HCT116 (cell line): ENCODE measurements around the gene FCRL3. TPM values are rescaled to one million over a fixed set of nuclear protein-coding genes. Genes with fewer than 3 reads are reported as not detected.

Experiments used
- ATAC-seq: fragments of 200-7000 bp; cut with Tn5 transposase; 2 replicates; pipeline ENCODE4 v1.9.1; 2020; ENCODE audit warnings: mild to moderate bottlenecking, moderate library complexity
- BruUV-seq: library from RNA; stranded (reverse); fragments of 400-500 nt; replicated peaks from 2 replicates; lab custom pipeline; 2021; lab: Mats Ljungman, UMichigan
- CTCF ChIA-PET: fragments of 300-600 bp; sonication (Branson Sonifier 250); formaldehyde crosslinking; loops from one replicate; lab custom pipeline; 2021; ENCODE audit warnings: antibody characterized with exemption; lab: Charles Lee
- POLR2A ChIA-PET: fragments of 300-600, 350-600 bp; sonication (Branson Sonifier 250); formaldehyde crosslinking; loops from one replicate; lab custom pipeline; 2021; ENCODE audit warnings: antibody characterized with exemption; lab: Charles Lee
- RAD21 ChIA-PET, 2 experiments: fragments of 300-600 bp; sonication (Branson Sonifier 250); formaldehyde crosslinking; loops; one replicate each; lab custom pipeline; 2023; ENCODE audit warnings: low total read pairs in 2 of 2; ENCODE audit not compliant: uncharacterized antibody in 2 of 2, unreplicated experiment in 2 of 2, low non-redundant PET in 1 of 2; lab: Charles Lee
- DNase-seq: peaks from one replicate; pipeline ENCODE4 v3.0.0-alpha.2; 2010; ENCODE audit warnings: low read depth, low spot score
- H2AFZ ChIP-seq: fragments of 200-600 bp; shearing (Covaris generic), sonication (generic); 2 replicates; pipeline ENCODE4 v1.6.1; 2017; ENCODE audit warnings: low read depth, mixed run types, mixed read lengths, antibody characterized with exemption, low read length; ENCODE audit not compliant: poor library complexity, severe bottlenecking
- H3K27ac ChIP-seq: 2 replicates; pipeline ENCODE4 v1.5.1; 2012; ENCODE audit warnings: low read depth, low read length
- H3K27me3 ChIP-seq: fragments of 200-600 bp; sonication (generic); 2 replicates; pipeline ENCODE4 v1.6.1; 2016; ENCODE audit warnings: mixed run types, low read length, mixed read lengths; ENCODE audit not compliant: insufficient read depth
- H3K36me3 ChIP-seq, 2 experiments: fragments of 200-500 bp in 1 of 2; fragments of 200-600 bp in 1 of 2; sonication (Bioruptor generic) in 1 of 2; sonication (generic) in 1 of 2; 2 replicates each; pipeline versions ENCODE4 v1.5.1 to v1.6.1; 2014 to 2016; ENCODE audit warnings: low read length in 2 of 2, inconsistent platforms in 1 of 2, mixed read lengths in 1 of 2, mixed run types in 1 of 2; ENCODE audit not compliant: insufficient read depth in 2 of 2, control insufficient read depth in 1 of 2
- H3K4me1 ChIP-seq, 2 experiments: fragments of 200-600 bp in 1 of 2; sonication (generic) in 1 of 2; 2 replicates each; pipeline versions ENCODE4 v1.5.1 to v1.6.1; 2012 to 2017; ENCODE audit warnings: low read length in 2 of 2, inconsistent platforms in 1 of 2, mild to moderate bottlenecking in 1 of 2, mixed read lengths in 1 of 2, mixed run types in 1 of 2, moderate library complexity in 1 of 2; ENCODE audit not compliant: insufficient read depth in 2 of 2, control insufficient read depth in 1 of 2
- H3K4me2 ChIP-seq: fragments of 200-600 bp; sonication (generic); 2 replicates; pipeline ENCODE4 v1.6.1; 2017; ENCODE audit warnings: mixed run types, low read length, mixed read lengths
- H3K4me3 ChIP-seq, 2 experiments: fragments of 200-600 bp in 1 of 2; sonication (generic) in 1 of 2; replicated peaks in 1 of 2; 2 replicates each; pipeline ENCODE4 v1.5.1; 2011 to 2016; ENCODE audit warnings: low read length in 2 of 2, control low read depth in 1 of 2, low read depth in 1 of 2, mild to moderate bottlenecking in 1 of 2, mixed read lengths in 1 of 2, mixed run types in 1 of 2
- H3K79me2 ChIP-seq: fragments of 200-600 bp; sonication (generic); 2 replicates; pipeline ENCODE4 v1.6.1; 2017; ENCODE audit warnings: mild to moderate bottlenecking, mixed run types, low read length, moderate library complexity, mixed read lengths; ENCODE audit not compliant: insufficient read depth
- H3K9ac ChIP-seq: fragments of 200-600 bp; sonication (generic); 2 replicates; pipeline ENCODE4 v1.6.1; 2016; ENCODE audit warnings: low read length, mixed read lengths
- H3K9me2 ChIP-seq: fragments of 200-600 bp; sonication (generic), shearing (Covaris generic); 2 replicates; pipeline ENCODE4 v1.6.1; 2017; ENCODE audit warnings: mixed run types, mild to moderate bottlenecking, moderate library complexity; ENCODE audit not compliant: insufficient read depth
- H3K9me3 ChIP-seq, 2 experiments: fragments of 200-500 bp in 1 of 2; fragments of 200-600 bp in 1 of 2; sonication (Bioruptor generic) in 1 of 2; sonication (generic) in 1 of 2; 2 replicates each; pipeline ENCODE4 v1.6.1; 2014 to 2017; ENCODE audit warnings: low read length in 2 of 2, mixed read lengths in 2 of 2, inconsistent platforms in 1 of 2, low read depth in 1 of 2, mild to moderate bottlenecking in 1 of 2, mixed run types in 1 of 2, moderate library complexity in 1 of 2; ENCODE audit not compliant: control insufficient read depth in 1 of 2, insufficient read depth in 1 of 2
- H4K20me1 ChIP-seq: fragments of 200-600 bp; sonication (generic), shearing (Covaris generic); 2 replicates; pipeline ENCODE4 v1.6.1; 2017; ENCODE audit warnings: mixed run types, mild to moderate bottlenecking, moderate library complexity; ENCODE audit not compliant: insufficient read depth
- CEBPB ChIP-seq: IDR thresholded peaks from 2 replicates; pipeline ENCODE4 v1.6.1; 2012; ENCODE audit warnings: low read depth
- ELF1 ChIP-seq: IDR thresholded peaks from 2 replicates; pipeline ENCODE4 v1.6.1; 2012; ENCODE audit warnings: low read depth, borderline replicate concordance
- EZH2 ChIP-seq: fragments of 200-600 bp; sonication (generic); IDR thresholded peaks from 2 replicates; pipeline ENCODE4 v1.6.1; 2017; ENCODE audit warnings: antibody characterized with exemption, mixed run types
- FOSL1 ChIP-seq: IDR thresholded peaks from 2 replicates; pipeline ENCODE4 v1.6.1; 2012; ENCODE audit warnings: low read depth
- SIN3A ChIP-seq: IDR thresholded peaks from 2 replicates; pipeline ENCODE4 v1.6.1; 2012; ENCODE audit warnings: low read depth
- TCF7L2 ChIP-seq: IDR thresholded peaks from 2 replicates; pipeline ENCODE4 v1.7.0; 2011; ENCODE audit warnings: borderline replicate concordance, inconsistent platforms; ENCODE audit not compliant: insufficient read depth, insufficient read length; ENCODE audit errors: extremely low read depth
- intact Hi-C: fragments of 100-400 bp; cut with micrococcal nuclease; formaldehyde crosslinking; loops from 2 replicates; pipeline ENCODE4 v1.10.0; 2022
- total RNA-seq: library from RNA; stranded (reverse); gene quantifications from one replicate; pipeline ENCODE4 v1.2.1, GENCODE V29; 2021; ENCODE audit not compliant: unreplicated experiment
- TF ChIP-seq, protein P1 (sequence below): IDR thresholded peaks from 2 replicates; pipeline ENCODE4 v1.6.1; 2012; ENCODE audit warnings: low read depth
- TF ChIP-seq, protein P2 (sequence below): IDR thresholded peaks from 2 replicates; pipeline ENCODE4 v1.6.1; 2011; ENCODE audit warnings: mild to moderate bottlenecking, low read length, moderate library complexity; ENCODE audit not compliant: insufficient replicate concordance; ENCODE audit errors: extremely low read depth
- TF ChIP-seq, protein P3 (sequence below): IDR thresholded peaks from 2 replicates; pipeline ENCODE4 v1.6.1; 2012
- TF ChIP-seq, protein P4 (sequence below): IDR thresholded peaks from 2 replicates; pipeline ENCODE4 v1.6.1; 2012

FCRL3 gene
- total RNA-seq, 1 experiment from 2014 or later, result not detected

DNA sequence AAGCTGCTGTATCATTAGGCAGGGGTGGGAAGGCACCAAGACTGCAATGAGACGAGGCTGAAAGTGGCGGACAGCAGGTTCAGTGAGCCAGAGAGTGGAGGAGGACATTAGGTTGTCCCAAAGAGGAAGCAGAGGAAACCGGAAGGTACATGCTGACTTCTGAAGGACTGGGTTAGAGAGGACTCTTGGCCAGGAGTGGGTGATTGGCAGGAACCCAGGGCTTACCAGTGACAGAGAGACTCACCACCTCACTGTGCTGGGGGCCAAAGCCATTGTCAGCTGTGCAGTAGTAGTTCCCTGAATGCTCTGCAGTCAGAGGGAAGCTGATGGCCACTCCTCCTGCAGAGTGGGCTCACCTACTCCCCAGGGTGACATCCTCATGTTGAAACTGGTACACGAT, 60.8 kb downstream of the FCRL3 start:
- TF ChIP-seq ELF1 (no peak), SIN3A (no peak), EZH2 (no peak), CEBPB (no peak), FOSL1 (no peak), TCF7L2 (no peak)
- TF ChIP-seq, protein P1, sequence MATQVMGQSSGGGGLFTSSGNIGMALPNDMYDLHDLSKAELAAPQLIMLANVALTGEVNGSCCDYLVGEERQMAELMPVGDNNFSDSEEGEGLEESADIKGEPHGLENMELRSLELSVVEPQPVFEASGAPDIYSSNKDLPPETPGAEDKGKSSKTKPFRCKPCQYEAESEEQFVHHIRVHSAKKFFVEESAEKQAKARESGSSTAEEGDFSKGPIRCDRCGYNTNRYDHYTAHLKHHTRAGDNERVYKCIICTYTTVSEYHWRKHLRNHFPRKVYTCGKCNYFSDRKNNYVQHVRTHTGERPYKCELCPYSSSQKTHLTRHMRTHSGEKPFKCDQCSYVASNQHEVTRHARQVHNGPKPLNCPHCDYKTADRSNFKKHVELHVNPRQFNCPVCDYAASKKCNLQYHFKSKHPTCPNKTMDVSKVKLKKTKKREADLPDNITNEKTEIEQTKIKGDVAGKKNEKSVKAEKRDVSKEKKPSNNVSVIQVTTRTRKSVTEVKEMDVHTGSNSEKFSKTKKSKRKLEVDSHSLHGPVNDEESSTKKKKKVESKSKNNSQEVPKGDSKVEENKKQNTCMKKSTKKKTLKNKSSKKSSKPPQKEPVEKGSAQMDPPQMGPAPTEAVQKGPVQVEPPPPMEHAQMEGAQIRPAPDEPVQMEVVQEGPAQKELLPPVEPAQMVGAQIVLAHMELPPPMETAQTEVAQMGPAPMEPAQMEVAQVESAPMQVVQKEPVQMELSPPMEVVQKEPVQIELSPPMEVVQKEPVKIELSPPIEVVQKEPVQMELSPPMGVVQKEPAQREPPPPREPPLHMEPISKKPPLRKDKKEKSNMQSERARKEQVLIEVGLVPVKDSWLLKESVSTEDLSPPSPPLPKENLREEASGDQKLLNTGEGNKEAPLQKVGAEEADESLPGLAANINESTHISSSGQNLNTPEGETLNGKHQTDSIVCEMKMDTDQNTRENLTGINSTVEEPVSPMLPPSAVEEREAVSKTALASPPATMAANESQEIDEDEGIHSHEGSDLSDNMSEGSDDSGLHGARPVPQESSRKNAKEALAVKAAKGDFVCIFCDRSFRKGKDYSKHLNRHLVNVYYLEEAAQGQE, result no peak
- TF ChIP-seq, protein P2, sequence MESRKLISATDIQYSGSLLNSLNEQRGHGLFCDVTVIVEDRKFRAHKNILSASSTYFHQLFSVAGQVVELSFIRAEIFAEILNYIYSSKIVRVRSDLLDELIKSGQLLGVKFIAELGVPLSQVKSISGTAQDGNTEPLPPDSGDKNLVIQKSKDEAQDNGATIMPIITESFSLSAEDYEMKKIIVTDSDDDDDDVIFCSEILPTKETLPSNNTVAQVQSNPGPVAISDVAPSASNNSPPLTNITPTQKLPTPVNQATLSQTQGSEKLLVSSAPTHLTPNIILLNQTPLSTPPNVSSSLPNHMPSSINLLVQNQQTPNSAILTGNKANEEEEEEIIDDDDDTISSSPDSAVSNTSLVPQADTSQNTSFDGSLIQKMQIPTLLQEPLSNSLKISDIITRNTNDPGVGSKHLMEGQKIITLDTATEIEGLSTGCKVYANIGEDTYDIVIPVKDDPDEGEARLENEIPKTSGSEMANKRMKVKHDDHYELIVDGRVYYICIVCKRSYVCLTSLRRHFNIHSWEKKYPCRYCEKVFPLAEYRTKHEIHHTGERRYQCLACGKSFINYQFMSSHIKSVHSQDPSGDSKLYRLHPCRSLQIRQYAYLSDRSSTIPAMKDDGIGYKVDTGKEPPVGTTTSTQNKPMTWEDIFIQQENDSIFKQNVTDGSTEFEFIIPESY, result no peak
- TF ChIP-seq, protein P3, sequence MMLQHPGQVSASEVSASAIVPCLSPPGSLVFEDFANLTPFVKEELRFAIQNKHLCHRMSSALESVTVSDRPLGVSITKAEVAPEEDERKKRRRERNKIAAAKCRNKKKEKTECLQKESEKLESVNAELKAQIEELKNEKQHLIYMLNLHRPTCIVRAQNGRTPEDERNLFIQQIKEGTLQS, result no peak
- TF ChIP-seq, protein P4, sequence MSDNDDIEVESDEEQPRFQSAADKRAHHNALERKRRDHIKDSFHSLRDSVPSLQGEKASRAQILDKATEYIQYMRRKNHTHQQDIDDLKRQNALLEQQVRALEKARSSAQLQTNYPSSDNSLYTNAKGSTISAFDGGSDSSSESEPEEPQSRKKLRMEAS, result no peak
- TF ChIP-seq, all 23 proteins: peak for 0
- Histone ChIP-seq H3K9me3 (no peaks in the 10 kb centered on the region), H3K4me2 (no peak overlapping the region), H3K9me2 (no peaks in the 10 kb centered on the region), H3K9ac (no peak overlapping the region), H3K79me2 (no peaks in the 10 kb centered on the region), H2AFZ (no peak overlapping the region), H4K20me1 (no peaks in the 10 kb centered on the region), H3K36me3 (no peaks in the 10 kb centered on the region), H3K27me3 (peaks cover 40% of the 10 kb centered on the region), H3K4me1 (no peaks in the 10 kb centered on the region), H3K4me3 (no peak overlapping the region), H3K27ac (no peak overlapping the region)
- no TSS peak for BruUV-seq
- POLR2A ChIA-PET, result interaction anchor here (0.8 kb wide), 1 partner anchor 1609 kb away, joined by 3 read pairs; no protein-coding TSS in a partner anchor
- RAD21 ChIA-PET, result no interaction called here
- DNase-seq (no peak), ATAC-seq (no peak)
- intact Hi-C loops, result no loop called here
- CTCF ChIA-PET, result no interaction called here
